Panc1 (cell line): ENCODE measurements around the gene ZNF329. TPM values are rescaled to one million over a fixed set of nuclear protein-coding genes. Genes with fewer than 3 reads are reported as not detected.

Experiments
- ATAC-seq: fragments of 200-7000 bp; cut with Tn5 transposase; 2 replicates; pipeline ENCODE4 v1.9.1; 2020; ENCODE audit warnings: mild to moderate bottlenecking, moderate library complexity
- BruUV-seq: library from RNA; stranded (reverse); fragments of 400-500 nt; replicated peaks from 2 replicates; lab custom pipeline; 2021; lab: Mats Ljungman, UMichigan
- CTCF ChIA-PET: fragments of 300-600 bp; sonication (Branson Sonifier 250); formaldehyde crosslinking; loops from one replicate; lab custom pipeline; 2022; ENCODE audit warnings: antibody characterized with exemption; lab: Charles Lee
- POLR2A ChIA-PET: fragments of 300-600 bp; sonication (Branson Sonifier 250); formaldehyde crosslinking; loops from one replicate; lab custom pipeline; 2022; ENCODE audit warnings: antibody characterized with exemption; lab: Charles Lee
- DNase-seq: peaks from one replicate; pipeline ENCODE4 v3.0.0-alpha.2; 2010; ENCODE audit warnings: low read depth, low spot score
- H3K27ac ChIP-seq: 2 replicates; pipeline ENCODE4 v1.5.1; 2011; ENCODE audit warnings: mild to moderate bottlenecking, low read length, inconsistent platforms
- H3K27me3 ChIP-seq: fragments of 200-500 bp; sonication (Bioruptor generic); 2 replicates; pipeline ENCODE4 v1.6.0; 2014; ENCODE audit warnings: low read length, inconsistent platforms; ENCODE audit not compliant: control insufficient read depth, insufficient read depth
- H3K36me3 ChIP-seq: fragments of 200-500 bp; sonication (Bioruptor generic); 2 replicates; pipeline ENCODE4 v1.5.1; 2014; ENCODE audit warnings: inconsistent platforms, mild to moderate bottlenecking, low read length, moderate library complexity; ENCODE audit not compliant: control insufficient read depth, insufficient read depth
- H3K4me1 ChIP-seq: 2 replicates; pipeline ENCODE4 v1.5.1; 2011; ENCODE audit warnings: inconsistent platforms, mild to moderate bottlenecking, low read length, moderate library complexity; ENCODE audit not compliant: control insufficient read depth, insufficient read depth
- H3K4me3 ChIP-seq, 2 experiments: 2 replicates each; pipeline ENCODE4 v1.5.1; 2011 to 2012; ENCODE audit warnings: low read depth in 2 of 2, low read length in 2 of 2, mild to moderate bottlenecking in 2 of 2, inconsistent platforms in 1 of 2, moderate library complexity in 1 of 2
- H3K9me3 ChIP-seq: fragments of 200-500 bp; sonication (Bioruptor generic); 2 replicates; pipeline ENCODE4 v1.5.1; 2014; ENCODE audit warnings: low read depth, mild to moderate bottlenecking, inconsistent platforms, low read length, moderate library complexity; ENCODE audit not compliant: control insufficient read depth, insufficient read depth
- CTCF ChIP-seq: fragments of 450-650 bp; IDR thresholded peaks from 2 replicates; pipeline ENCODE4 v1.5.1; 2017; ENCODE audit warnings: mild to moderate bottlenecking
- POLR2AphosphoS5 ChIP-seq: IDR thresholded peaks from 2 replicates; pipeline ENCODE4 v1.6.1; 2012; ENCODE audit warnings: mild to moderate bottlenecking, low read depth, low read length, moderate library complexity
- REST ChIP-seq, 2 experiments: IDR thresholded peaks; 2 replicates each; pipeline ENCODE4 v1.6.1; 2011 to 2012; ENCODE audit warnings: low read depth in 2 of 2, control low read depth in 1 of 2, low read length in 1 of 2, mild to moderate bottlenecking in 1 of 2, moderate library complexity in 1 of 2; ENCODE audit not compliant: insufficient read depth in 1 of 2
- SIN3A ChIP-seq: IDR thresholded peaks from 2 replicates; pipeline ENCODE4 v1.6.1; 2012; ENCODE audit warnings: low read depth, mild to moderate bottlenecking, low read length, moderate library complexity, borderline replicate concordance; ENCODE audit not compliant: insufficient read depth
- TCF7L2 ChIP-seq: IDR thresholded peaks from 2 replicates; pipeline ENCODE4 v1.6.1; 2011; ENCODE audit warnings: mild to moderate bottlenecking, low read depth, low read length, inconsistent platforms
- in situ Hi-C: cut with HindIII; loops from 2 replicates; pipeline ENCODE4 v1.10.0; 2016; ENCODE audit warnings: low sequenced_read_pairs, low pct_unique_long_range_greater_than_20kb
- intact Hi-C: fragments of 100-400 bp; cut with micrococcal nuclease; formaldehyde crosslinking; loops from one replicate; pipeline ENCODE4 v1.10.0; 2022; ENCODE audit not compliant: unreplicated experiment
- total RNA-seq: library from RNA; stranded (reverse); gene quantifications from one replicate; pipeline ENCODE4 v1.2.1, GENCODE V29; 2021; ENCODE audit not compliant: unreplicated experiment

The ZNF329 gene
- total RNA-seq, 1 experiment from 2014 or later = 12.2 TPM

GRCh38 chr19:58108546-58108817 lies 42.1 kb downstream of the ZNF329 start:
- no peaks in the 10 kb centered on the region for H3K27me3 ChIP-seq
- POLR2A ChIA-PET = no interaction called here
- TF ChIP-seq REST (IDR thresholded peaks at IDR 0.05; ENCODE audit: insufficient read depth in 1 of 2, low read depth in 2 of 2, low read length in 1 of 2) = no peak
- no peak overlapping the region for H3K27ac ChIP-seq
- intact Hi-C loops = no loop called here
- H3K4me1 ChIP-seq = no peaks in the 10 kb centered on the region
- no peak overlapping the region for H3K4me3 ChIP-seq
- in situ Hi-C loops = no loop called here
- no TSS peak for BruUV-seq
- ATAC-seq (no peak), DNase-seq (no peak)
- H3K9me3 ChIP-seq = peaks cover 36% of the 10 kb centered on the region
- no peaks in the 10 kb centered on the region for H3K36me3 ChIP-seq
- CTCF ChIA-PET = no interaction called here

GRCh38 chr19:58107778-58108545 lies 42.6 kb downstream of the ZNF329 start:
- DNase-seq (no peak), ATAC-seq (no peak)
- Histone ChIP-seq H3K9me3 (peaks cover 40% of the 10 kb centered on the region), H3K27ac (no peak overlapping the region), H3K36me3 (no peaks in the 10 kb centered on the region), H3K4me3 (no peak overlapping the region), H3K27me3 (no peaks in the 10 kb centered on the region), H3K4me1 (no peaks in the 10 kb centered on the region)
- POLR2A ChIA-PET = no interaction called here
- BruUV-seq = no TSS peak
- intact Hi-C loops = no loop called here
- no peak for TF ChIP-seq TCF7L2
- no peak for TF ChIP-seq POLR2AphosphoS5
- TF ChIP-seq SIN3A = no peak
- TF ChIP-seq REST (IDR thresholded peaks at IDR 0.05; ENCODE audit: insufficient read depth in 1 of 2, low read depth in 2 of 2, low read length in 1 of 2) = no peak
- TF ChIP-seq CTCF = no peak
- in situ Hi-C loops = no loop called here
- CTCF ChIA-PET = no interaction called here
